GM18520 (cell line): ENCODE measurements around the gene ADRA2C.

Source experiments
- ATAC-seq: cut with Tn5 transposase; IDR thresholded peaks from one replicate; pipeline ENCODE4 v1.9.1; 2021; ENCODE audit not compliant: unreplicated experiment

ADRA2C gene

DNA sequence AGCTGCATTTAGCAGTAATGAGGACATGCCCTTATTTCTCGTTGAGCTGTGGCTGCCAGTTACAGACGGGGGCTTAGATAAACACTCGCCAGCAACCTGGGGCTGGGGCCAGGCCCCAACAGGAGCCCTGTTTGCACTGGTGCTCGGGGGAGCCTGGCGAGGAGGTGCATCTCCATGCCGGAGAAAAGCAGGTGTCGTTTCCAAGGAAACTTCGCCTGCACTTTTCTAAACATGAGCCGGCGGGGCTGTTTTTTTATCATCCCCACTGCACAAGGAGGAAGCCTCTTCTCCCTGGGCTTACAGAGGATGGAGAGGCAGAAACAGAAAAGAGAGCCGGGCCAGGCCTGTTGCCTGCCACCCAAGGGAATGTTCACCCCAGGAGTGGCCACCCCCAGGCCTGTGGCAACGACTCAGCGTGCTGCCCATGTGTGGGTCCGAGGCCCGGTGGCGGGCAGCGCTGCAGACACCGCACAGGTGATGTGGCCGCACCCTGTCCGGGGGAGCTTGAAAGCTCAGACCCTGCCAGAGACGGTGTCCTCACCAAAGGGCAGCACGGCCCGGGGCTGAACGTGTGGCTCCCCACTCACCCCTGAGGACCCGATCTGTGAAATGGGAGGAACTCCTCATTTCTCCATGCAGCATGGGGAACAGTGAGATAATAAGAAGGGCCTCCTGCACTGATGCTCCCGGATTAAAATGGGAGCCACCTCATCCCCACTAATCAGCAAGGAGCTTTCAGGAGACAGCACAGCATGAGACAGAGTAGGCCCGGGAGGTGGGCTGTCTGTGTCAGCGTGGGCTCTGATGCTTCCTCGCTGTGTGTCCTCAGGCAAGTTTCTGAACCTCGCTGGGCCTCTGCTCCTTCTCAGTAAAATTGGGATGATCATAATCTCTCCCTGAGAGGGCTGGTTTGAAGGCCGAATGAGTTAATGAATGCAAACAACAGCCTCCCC, 33.8 kb upstream of the ADRA2C start:
- no peak for ATAC-seq

DNA sequence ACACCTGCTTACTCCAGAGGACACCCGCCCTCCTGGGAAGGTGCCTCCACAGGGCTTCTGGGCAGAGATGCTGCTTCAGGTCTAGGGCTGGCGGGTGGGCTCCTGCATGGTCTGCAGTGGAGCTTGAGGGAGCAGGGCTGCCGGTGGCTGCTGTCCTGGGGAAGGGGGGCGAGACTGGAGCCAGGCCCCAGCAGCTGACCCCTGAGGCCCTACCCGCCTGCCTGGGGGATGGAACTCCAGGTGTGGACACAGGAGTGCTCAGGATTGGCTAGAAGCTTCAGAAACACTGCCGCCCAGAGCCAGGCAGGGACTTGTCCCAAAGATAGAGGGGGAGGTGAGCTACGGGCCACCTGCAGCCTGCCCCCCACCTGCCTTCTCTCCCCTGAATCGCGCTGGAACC, 33.0 kb upstream of the ADRA2C start:
- no peak for ATAC-seq

DNA sequence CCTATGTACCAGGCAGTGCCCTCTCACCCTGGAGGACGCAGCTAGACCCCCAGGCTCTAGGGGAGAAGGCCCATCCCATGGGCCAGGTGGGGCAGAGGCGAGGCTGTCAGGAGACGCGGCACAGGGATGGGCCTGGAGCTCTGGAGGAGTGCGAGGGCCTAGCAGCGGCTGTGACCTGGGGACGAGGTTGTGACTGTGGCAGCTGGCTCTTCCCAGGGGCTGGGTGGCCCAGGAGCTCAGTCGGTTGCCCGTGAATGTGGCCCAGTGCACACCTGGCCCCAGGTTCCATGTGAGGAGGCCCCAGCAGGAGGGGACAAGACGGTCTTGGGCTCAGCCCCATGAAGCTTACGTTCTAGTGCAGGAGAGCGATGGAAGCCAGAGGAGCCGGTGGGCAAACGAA, 31.0 kb upstream of the ADRA2C start:
- ATAC-seq: no peak

DNA sequence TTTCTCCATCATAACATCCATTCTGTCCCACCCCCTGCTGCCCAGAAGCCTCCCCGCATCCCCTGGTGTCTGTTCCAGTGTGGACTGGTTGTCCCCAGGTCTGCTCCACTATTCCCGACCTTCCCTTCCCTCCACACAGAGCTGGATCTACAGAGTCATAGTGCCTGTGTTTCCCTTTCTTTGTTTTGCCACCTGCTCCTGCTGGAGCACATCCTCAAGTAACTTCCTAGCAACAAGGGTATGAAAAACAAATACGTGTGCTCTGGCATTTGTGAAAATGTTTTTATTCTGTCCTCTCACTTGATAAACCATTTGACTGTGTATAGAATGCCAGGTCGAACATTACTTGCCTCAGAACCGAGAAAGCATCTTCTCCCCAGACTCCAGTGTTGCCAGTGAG, 29.9 kb upstream of the ADRA2C start:
- no peak for ATAC-seq

DNA sequence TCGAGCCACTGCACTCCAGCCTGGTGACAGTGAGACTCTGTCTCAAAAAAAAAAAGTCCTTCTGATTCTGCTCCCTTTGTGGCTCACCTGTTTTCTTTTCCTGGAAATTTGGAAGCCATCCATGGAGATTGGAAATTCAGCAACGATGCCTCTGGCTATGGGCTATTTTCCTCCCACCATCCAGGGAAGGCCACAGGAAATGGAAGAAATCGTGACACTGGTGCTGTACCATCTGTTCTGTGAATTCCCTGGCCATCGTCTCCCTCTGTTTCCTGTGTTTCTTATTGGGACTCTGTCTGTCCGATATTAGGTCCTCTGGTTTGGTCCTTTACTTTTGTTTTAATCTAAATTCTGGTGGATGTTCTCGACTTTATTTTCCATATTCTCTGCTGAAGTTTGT, 29.4 kb upstream of the ADRA2C start:
- ATAC-seq: no peak

DNA sequence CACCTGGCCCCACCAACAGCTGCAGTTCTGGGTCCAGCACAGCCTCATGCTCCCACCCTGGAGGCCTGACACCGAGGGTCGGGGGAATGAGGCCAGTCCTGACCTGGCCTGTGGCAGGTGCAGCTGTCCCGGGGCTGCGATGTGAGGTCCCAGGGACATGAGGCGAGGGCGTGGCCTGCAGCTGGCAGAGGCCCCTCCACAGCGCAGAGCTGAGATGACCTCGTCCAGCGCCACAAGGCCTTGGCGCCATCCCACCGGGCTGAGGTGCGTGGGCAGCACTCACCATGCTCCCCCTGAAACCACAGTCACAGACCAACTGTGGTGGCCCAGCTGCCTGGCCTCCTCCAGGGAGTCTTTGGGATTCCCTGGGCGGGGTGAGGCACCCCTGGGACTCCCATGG, 26.6 kb upstream of the ADRA2C start:
- ATAC-seq: no peak

DNA sequence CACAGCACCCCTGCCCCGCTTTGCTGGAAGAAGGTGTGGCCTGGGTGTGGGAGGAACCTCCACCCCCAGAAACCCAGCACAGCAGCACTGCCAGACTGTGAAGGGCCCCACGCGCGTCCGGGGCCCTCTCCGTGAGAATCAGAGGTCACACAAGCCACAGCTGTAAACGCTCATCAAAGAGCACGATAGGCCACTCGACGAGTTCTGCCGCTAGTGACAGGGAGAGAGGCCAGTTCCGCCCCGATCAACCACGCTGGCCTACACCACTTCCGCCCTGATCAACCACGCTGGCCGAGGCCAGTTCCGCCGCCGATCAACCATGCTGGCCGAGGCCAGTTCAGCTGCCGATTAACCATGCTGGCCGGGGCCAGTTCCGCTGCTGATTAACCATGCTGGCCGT, 25.9 kb upstream of the ADRA2C start:
- no peak for ATAC-seq

DNA sequence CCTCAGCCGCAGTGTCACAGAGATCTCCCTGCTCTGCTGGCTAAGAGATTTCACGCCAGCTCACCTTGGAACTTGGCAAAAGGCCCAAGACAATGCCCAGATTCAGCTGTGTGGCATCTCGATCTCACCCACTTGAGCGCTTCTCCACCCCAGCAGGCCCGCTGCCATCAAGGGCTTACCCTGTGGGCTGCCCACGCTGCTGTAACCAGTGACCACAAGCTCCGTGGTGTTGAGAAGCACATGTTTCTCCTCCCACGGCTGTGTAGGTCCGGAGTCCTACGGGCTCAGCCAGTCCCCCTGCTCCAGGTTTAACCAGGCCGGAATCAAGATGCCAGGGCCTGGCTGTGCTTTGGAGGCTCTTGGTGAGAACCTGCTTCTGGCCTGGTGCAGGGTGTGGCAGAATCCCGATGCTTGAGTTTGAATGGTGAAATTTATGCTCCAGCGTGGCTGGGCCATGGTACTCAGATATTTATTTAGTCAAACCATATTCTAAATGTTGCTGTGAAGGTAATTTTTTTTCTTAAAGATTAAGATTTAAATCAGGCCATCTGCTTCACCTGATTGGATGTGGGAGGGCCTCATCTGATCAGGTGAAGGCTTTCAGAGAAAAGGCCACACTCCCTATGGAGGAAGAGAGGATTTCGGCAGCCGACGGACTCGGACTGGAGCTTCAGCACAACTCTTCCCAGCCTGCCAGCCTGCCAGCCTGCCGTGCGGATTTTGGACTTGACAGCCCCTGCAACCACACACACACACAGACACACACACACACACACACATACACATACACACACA, 24.8 kb upstream of the ADRA2C start:
- no peak for ATAC-seq

DNA sequence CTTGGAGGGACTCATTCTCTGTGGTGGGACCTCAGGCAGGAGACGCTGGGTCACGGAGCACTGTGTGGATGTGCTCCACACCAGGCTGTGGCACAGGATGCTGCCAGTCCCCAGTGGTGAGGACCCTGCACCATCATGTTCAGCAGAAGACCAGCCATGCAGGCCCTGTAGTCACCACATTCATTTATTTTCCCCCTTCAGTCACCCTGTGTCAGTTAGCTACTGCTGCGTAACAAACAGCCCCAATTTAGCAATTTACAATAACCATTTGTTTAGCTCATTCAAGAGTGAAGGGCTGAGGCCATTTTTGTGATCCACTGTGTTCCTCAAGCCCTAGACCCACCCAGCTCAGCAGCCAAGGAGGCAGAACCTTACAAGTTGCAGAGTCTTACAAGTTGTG, 23.6 kb upstream of the ADRA2C start:
- ATAC-seq: no peak

DNA sequence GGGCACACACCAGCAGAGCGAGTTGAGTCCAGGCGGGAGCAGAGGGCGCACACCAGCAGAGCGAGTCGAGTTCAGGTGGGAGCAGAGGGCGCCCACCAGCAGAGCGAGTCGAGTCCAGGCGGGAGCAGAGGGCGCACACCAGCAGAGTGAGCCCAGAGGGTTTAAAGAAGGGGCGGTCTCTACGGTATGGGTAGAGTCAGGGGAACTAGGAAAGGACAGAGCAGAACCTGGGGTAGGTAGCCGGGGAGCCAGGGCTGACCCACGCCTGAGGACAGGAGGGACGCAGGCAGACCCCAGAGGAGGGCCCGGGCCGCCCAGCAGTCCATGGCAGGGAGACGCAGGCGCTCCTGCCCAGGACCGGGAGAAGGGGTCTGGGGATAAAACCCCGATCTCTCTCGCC, 22.0 kb upstream of the ADRA2C start:
- no peak for ATAC-seq

DNA sequence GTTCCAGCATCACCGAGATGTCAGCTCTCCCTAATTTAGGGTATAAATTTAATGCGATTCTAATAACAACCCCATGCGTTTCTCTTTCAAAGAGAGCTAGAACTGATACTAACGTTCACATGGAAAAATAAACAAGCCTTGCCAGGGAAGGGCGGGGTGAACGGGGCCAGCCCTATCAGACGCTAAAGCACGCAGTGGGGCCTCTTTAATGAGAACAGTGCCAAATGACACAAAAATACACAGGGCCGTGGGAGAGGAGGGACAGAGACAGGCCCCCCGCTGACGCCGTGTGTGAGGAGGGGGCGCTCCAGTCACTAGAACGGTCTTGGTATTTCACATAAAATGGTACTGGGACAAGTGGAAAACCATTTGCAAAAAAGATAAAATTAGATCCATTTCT, 21.3 kb upstream of the ADRA2C start:
- ATAC-seq: no peak

DNA sequence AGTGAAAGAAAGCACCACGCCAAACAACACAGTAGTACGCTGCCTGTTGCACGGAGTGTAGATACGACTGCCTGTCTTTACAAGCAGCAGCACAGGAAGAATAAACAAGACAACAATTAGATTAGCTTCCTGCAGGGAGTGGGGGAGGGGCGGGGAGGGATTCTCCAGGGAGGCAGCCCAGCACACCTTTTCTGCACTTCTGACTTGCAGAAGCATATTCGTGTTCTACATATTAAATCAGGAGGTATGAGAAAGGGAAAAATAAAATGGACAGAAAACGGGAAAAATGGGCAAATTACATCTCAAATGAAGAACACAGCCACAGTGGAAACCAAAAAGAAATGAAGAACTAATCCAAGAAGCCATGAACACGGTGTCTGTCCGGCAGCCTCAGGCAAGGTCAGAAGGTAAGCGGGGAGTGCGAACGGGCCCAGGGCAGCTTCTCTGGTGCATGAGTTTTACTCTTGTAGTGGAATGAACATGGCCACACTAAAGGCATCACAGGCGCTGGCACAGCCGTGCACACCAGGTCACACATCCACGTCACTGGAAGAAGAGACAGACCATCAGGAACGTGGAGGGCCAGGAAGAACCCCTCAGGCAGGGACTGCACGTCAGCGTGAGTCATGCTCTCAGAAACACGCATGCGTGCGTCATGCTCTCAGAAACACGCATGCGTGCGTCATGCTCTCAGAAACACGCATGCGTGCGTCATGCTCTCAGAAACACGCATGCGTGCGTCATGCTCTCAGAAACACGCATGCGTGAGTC, 20.1 kb upstream of the ADRA2C start:
- ATAC-seq: no peak

DNA sequence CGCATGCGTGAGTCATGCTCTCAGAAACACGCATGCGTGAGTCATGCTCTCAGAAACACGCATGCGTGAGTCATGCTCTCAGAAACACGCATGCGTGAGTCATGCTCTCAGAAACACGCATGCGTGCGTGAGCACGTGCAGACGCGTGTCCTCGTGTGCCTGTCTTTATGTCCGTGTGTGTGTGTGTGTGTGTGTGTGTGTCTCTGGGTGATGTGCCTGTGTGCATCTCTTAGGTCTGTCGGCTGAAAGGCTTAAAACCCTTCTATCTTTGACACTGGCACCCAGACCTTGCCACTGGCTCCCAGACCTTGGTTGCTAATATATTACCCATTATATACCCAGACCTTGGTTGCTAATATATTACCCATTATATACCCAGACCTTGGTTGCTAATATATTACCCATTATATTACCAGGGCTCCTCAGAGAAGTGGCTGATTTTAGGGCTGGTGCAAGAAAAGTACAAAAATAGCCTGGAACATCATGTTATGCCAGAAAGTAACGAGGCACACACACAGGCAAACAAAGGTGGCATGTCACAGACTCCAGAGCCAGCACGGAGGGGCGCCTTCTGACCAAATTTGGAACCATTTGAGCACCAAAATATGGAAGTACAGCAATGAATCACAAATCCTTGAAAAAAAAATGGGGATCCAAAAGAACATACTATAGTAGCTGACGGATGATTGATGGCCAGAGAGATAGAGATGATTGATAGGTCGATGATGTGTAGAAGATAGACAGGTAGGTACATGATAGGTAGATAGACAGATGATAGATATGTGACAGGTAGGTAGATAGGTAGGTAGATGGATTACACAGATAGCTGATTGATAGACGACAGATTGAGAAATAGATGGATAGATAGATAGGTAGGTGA, 19.2 kb upstream of the ADRA2C start:
- no peak for ATAC-seq

DNA sequence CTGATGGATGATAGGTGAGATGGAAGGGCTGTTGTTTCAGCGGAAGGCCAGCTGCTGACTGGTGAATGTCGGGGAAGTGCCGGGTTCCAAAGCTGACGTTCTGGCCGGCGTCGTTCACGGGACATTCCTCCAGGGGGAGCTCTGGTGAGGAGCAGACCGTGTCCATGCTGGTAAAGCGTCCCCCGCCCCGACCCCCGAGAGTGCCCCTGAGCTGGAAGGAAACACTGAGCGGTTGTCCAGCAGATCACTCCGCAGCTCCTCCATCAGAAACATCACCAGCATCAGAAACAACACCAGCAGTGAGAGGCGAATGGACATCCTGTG, 18.6 kb upstream of the ADRA2C start:
- no peak for ATAC-seq

DNA sequence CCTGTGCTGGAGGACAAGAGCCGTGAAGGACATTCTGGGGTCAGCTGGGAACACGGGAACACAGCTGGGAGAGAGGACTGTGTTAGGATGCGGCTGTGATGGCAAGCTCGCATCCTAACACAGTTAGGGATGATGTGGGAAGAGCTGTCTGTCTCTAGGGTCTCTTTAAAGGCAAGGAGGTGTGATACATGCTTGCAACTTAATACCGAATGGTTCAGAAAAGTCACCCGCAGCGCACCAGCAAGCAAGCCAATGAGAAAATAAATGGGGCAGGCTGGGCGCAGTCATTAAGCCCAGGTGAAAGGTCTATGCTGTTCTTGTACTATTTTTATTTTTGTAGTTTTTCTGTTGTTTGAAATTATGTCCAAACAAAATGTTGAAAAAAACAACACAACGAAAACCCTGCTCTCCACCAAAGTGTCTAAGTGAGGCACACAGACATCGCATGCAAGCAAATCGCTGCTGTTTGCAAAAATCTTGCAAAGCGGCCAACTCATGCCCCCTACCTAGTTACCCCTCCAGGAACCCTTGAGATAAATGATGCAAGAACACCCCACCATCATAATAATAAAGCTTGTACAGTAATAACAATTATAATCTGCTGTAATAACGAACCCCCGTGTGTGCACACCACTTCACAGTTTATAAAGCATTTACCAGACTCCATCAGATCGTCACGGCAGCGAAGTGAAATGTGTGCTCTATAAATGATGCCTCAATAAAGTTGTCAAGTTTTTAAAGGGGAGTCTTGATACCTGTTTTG, 17.9 kb upstream of the ADRA2C start:
- ATAC-seq: no peak

DNA sequence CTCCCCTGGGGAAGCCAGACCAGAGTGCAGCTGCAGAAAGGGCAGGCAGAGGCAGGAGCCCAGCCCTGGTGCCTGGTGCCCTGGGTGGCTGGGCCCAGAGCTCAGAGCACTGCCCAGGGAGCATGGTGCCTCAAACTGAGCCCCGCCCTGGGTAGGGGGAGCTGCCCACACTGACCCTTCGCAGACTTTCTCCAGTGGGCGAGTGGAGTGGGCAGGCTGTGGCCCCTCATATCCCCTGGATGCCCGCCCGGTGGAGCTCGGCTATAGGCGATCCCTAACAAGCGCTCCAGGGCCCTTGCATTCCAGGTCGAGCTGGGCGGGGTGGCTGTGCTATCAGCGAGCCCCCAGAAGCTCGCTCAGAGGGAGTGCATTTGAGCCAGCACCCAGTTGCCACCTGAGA, 17.1 kb upstream of the ADRA2C start:
- ATAC-seq: no peak

DNA sequence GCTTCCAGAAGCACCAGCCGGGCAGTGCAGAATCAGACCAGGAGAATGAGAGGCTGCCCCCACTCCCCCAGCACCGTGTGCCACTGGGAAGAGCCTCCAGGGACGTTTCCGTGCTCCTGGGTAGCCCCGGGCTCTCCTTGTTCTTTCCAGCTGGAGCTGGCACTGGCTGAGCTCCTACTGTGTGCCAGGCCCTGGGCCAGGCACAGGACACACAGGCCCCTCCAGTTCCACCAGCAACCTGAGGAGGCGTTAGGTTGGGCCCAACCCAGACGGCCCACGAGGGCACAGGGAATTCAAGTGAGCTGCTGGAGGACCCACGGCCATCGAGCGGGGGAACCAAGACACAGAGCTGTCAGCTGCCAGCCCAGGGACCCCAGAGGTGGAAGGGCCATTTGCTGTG, 15.9 kb upstream of the ADRA2C start:
- ATAC-seq: no peak

DNA sequence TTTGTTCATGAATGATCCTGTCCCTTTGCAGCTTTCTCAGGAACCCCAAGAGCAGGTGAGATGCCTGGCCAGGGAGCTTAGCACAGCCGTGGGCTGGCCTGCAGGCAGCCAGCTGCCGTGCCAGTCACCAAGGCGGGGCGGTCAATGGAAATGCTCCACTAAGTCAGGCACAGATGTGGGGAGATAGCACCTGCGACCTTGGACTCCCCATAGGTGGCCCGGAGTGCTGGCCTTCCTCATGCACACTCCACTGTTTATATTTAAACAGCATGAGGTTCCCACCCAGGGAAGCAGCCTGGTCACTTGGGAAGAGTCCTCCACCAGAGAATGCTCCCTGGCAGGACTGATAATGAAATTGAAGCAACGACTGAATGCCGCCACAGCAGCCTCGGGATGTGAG, 14.2 kb upstream of the ADRA2C start:
- no peak for ATAC-seq

DNA sequence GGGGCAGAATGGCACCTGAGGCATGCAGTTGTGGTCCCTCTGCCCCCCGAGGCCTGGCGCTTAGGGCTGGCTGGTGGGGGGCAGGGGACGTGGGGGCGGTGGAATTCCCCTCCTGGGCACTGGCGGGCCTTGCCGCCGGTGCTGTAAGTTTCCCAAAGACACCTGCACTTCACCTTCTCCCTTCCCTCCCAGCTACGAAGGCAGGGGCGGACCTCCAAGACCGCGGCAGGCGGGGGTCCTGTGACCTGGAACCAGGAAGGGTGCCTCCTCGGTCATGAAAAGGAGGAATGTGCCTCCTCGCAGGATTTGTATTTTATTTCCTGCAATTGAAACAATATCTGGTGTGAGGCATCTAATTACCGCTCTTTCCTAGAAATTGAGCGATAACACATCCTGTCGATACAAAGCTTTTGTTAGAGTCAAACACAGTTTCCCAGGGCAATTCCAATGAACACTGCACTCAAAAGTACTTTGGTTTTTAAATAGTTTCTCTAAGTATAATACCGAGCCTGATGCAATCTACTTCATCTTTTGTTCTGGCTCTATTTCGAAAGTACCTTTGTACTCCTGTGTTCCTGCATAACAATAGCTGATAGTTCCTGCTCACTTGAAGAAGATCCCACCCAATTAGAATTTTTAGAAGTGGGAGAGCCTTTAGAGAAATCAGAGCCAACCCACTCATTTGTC, 12.3 kb upstream of the ADRA2C start:
- ATAC-seq: no peak
